Activated CD8-positive, alpha-beta memory T cell treated with anti-CD3 and anti-CD28 coated beads for 24 hours (primary cell): Measurements from ENCODE around the gene FAM209A.
"Not testable (repeated sequence)": the region's sequence is repeated elsewhere in the genome, so short reads cannot be mapped to it uniquely, and the experiment has no call there.

Experiments
- DNase-seq: peaks from one replicate; pipeline ENCODE4 v3.0.0-alpha.2; 2020

FAM209A gene

DNA sequence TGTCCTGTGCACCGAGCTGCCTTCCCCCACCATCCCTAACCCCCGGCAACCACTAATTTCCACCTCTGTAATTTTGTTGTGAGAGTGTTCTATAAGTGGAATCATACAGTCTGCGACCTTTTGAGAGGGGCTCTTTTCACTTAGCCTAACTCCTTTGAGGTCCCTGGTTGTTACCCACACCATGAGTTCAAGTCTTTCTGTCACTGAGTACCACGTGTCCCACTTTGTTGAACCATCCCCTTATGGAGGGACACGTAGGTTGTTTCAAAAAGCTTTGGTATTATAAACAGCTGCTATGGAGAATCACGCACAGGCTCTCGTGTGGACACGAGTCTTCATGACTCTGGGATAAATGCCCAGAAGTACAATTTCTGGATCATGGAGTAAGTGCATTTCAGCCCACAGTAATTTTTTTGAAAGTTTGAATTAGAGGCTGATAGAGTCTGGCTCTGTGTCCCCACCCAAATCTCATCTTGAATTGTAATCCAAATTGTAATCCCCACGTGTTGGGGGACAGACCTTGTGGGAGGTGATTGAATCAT lies 18.0 kb downstream of the FAM209A start:
- DNase-seq: no peak

- no peak for DNase-seq
Measured at GRCh38 chr20:56551571-56551970, 27.0 kb downstream of the FAM209A start.

DNA sequence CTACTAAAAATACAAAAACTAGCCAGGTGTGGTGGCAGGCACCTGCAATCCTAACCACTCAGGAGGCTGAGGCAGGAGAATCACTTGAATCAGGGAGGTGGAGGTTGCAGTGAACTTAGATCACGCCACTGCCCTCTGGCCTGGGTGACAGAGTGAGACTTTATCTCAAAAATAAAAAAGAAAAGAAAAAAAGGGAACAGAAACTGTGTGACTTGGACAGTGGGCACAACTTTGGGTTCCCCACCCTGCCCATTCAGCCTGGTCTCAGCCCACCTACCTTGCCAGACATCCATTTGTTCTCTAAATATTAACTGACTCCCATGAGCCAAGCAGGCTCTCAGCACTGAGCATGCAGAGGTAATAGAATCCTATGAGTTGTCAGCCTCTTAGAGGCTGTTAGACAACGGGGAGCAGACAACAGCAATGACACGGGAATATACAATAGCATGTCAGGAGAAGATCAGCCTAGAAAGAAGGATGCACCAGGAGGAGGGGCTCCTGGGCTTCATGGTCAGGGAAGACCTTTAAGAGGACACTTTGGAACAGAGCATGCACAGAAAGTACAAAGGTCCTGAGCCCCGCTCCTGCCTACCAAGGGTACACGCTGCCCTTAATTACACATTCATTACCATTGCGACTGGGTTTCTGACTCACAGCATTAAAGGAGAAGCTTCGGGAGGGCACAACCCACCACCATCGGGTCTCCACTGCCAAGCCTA lies 28.5 kb downstream of the FAM209A start:
- DNase-seq: no peak

DNA sequence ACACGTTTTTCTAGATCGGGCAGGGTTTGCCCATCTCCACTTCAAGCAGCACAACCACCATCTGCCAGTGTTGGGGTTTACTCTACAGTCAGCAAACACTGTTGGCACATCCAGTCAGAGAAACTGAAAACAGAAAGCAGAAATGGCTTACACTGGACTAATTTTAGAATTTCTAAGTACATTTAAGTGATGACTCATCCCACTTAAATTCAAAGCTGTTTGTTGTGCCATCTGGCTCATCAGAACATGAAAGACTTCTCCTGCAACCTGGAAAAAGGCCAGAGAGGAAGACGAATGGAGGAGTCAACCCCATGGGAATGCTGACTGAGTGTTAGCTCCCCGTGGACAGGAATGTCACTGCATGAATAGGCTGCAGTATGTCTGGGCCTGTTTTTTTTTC lies 30.3 kb downstream of the FAM209A start:
- no peak for DNase-seq

DNA sequence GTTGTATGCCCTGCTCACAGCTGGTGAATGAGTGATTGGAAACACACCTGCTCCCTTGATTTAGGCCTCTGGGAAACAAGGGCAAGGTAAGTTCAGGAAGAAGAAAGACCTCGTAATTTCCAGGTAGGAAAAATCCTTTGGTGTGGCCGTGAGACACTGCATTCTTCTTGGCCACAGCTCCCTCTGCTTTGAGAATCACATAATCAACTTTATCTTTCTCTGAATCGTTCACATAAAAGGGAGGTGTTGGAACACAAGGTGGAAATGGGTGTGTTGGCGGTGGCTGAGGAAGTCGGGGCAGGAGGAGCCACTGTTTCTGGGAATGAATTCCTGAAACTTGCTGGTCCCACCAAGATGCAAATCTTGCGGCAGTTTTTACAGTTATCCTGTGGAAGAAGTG lies 34.4 kb downstream of the FAM209A start:
- DNase-seq: no peak

DNA sequence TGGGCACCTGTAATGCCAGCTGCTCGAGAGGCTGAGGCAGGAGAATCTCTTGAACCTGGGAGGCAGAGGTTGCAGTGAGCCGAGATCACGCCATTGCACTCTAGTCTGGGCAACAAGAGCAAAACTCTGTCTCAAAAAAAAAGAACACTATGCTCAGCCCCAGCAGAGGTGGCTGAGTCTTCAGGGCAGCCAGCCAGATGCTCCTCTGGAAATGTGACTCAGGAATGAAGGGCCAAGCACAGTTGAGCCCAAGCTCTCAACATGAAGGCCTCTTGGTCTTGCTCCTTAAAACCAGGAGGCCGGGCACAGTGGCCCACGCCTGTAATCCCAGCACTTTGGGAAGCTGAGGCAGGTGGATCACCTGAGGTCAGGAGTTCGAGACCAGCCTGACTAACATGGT lies 40.0 kb downstream of the FAM209A start:
- DNase-seq: not testable (repeated sequence)

- DNase-seq: no peak
Measured at GRCh38 chr20:56565511-56565910, 41.0 kb downstream of the FAM209A start.

GRCh38 chr20:56566621-56567020 lies 42.1 kb downstream of the FAM209A start:
- DNase-seq: no peak

DNA sequence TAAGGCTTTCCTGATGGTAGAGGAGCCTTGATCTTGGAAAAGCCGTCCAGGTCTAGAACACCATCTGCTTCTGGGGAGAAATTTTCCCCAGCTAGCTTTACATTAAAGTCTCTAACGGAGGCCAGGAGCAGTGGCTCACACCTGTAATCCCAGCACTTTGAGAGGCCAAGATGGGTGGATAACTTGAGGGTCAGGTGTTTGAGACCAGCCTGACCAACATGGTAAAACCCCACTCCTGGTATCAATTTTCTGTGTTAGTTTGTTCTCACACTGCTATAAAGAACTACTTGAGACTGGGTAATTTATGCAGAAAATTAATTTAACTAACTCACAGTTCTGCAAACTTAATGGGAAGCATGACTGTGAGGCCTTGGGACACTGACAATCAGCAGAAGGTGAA lies 46.3 kb downstream of the FAM209A start:
- DNase-seq: no peak

DNA sequence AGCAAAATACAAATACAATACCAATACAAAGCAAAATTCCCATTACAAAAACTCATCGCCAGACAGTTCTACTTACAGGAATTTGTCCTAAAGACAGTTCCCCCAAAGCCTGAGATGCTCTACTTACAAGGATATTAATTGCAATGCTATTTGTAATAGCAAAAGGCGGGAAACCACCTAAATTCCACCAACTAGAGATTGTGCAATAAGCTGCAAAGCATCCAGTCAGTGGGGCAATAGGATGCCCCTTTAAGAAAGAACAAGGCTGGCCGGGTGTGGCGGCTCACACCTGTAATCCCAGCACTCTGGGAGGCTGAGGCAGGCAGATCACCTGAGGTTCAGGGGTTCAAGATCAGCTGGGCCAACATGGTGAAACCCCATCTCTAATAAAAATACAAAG lies 47.6 kb downstream of the FAM209A start:
- no peak for DNase-seq

DNA sequence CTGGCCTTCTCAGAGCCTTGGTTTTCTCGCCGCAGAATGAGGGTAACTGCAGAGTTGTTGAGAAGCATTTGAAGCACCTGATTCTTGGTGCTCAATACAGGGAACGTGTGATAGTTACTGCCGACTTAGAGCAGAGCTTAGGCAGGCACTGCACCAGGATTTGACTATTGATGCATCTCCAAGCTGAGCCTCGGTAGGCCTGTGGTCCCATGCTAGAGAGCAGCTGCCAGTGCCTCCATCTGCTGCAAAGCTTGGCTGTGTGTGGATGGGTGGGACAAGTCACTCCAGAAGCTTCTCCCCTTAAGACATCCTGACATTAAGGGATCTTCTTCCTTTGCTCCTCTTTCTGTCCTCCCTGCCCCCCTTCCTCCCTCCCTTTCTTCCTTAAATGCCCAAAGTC lies 49.4 kb downstream of the FAM209A start:
- DNase-seq: no peak

DNA sequence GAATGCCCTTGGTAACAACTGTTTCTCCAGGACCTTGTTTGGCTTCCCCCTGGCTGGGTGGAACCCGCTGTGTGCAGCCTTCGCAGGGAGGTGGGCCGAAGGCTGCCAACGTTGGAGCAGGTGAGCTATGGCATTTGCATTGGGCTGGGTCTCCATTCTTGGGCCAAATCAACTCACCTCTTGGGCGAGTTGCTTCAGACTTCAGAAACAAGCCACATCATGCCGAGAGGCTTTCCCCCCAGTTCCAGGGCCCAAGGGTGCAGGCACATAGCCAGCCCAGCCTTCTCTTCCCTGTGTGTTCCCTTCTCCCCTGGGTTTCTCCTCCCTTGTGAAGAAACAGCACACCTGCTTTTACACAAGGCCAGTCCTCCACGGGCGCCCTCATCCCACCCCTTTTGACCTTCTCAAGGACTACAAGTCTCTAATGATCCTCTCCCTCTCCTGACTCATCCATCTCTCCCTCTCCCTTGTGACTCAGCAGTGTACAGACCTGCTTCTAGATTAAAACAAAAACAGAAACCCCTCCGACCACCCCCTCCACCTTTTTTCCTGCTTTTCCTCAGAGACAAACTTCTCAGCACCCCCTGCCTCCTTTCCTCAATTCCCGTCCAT lies 50.1 kb downstream of the FAM209A start:
- no peak for DNase-seq

DNA sequence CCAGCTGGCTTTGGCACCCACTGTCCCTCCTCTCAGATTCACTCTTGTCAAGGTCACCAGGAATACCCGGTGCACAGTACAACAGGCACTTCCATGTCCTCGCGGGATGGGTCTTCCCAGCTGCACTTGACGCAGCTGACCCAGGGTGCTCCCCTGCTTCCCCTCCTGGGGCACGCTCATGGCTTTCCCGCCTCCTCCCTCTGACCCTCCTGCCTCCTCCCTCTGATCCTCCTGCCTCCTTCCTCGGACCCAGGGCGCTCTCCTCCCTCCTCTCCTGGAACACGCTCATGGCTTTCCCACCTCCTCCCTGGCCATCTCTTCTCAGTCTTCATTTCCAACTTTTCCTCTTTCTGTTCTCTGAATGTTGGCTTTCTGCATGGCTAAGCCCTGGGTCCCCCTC lies 50.6 kb downstream of the FAM209A start:
- no peak for DNase-seq
